Natural killer cell treated with Interleukin-12 subunit alpha and Interleukin-12 subunit beta and Interleukin-15 and Interleukin-18, amount 100 ng/mL, for 72 hours (primary cell): ENCODE results near the gene SCP2. TPM values are rescaled to one million over a fixed set of nuclear protein-coding genes. Genes with fewer than 3 reads are reported as not detected.

Experiments used
- ATAC-seq, 2 donors: fragments of 150-1000 bp; cut with Tn5 transposase in 1 of 2; sonication (Bioruptor Pico), chemical (Tn5 transposase) in 1 of 2; 2 replicates each; pipeline ENCODE4 v1.10.0; 2021
- DNase-seq: peaks from one replicate; pipeline ENCODE4 v3.0.0; 2022; ENCODE audit warnings: low spot score
- H3K27ac Mint-ChIP-seq, 2 donors: 1 replicate in 1 of 2; 2 replicates in 1 of 2; pipeline ENCODE4 v1.8.0; 2022; ENCODE audit warnings: mixed read lengths in 2 of 2, mild to moderate bottlenecking in 1 of 2, moderate library complexity in 1 of 2
- H3K27me3 Mint-ChIP-seq, 2 donors: 1 replicate in 1 of 2; 2 replicates in 1 of 2; pipeline ENCODE4 v1.8.0; 2022; ENCODE audit warnings: mixed read lengths in 2 of 2
- H3K36me3 Mint-ChIP-seq: one replicate; pipeline ENCODE4 v1.8.0; 2022; ENCODE audit warnings: mixed read lengths
- H3K4me1 Mint-ChIP-seq, 2 donors: 1 replicate in 1 of 2; 2 replicates in 1 of 2; pipeline ENCODE4 v1.8.0; 2022; ENCODE audit warnings: low read depth in 2 of 2, mixed read lengths in 2 of 2, mild to moderate bottlenecking in 1 of 2
- H3K4me3 Mint-ChIP-seq: one replicate; pipeline ENCODE4 v1.8.0; 2022; ENCODE audit warnings: mixed read lengths
- H3K9me3 Mint-ChIP-seq: 2 replicates; pipeline ENCODE4 v1.8.0; 2022; ENCODE audit warnings: mixed read lengths
- total RNA-seq, 2 donors: library from RNA; stranded (reverse); gene quantifications; one replicate each; pipeline ENCODE4 v1.2.3, GENCODE V29; 2022

Gene SCP2
- total RNA-seq, 2 donors from 2014 or later: 75.1 to 86.8 TPM

GRCh38 chr1:53047737-53048736 is 121.0 kb downstream of the SCP2 start:
- ATAC-seq (peak in 1 of 2 donors; percentile 54), DNase-seq (no peak)
- Mint-ChIP-seq H3K27ac (peak overlapping the region in 1 of 2 donors; percentile 32), H3K36me3 (peaks cover 5% of the 10 kb centered on the region), H3K27me3 (no peaks in the 10 kb centered on the region), H3K4me1 (peaks cover 9 to 10% of the 10 kb centered on the region in 2 donors), H3K4me3 (no peak overlapping the region), H3K9me3 (no peaks in the 10 kb centered on the region)

DNA sequence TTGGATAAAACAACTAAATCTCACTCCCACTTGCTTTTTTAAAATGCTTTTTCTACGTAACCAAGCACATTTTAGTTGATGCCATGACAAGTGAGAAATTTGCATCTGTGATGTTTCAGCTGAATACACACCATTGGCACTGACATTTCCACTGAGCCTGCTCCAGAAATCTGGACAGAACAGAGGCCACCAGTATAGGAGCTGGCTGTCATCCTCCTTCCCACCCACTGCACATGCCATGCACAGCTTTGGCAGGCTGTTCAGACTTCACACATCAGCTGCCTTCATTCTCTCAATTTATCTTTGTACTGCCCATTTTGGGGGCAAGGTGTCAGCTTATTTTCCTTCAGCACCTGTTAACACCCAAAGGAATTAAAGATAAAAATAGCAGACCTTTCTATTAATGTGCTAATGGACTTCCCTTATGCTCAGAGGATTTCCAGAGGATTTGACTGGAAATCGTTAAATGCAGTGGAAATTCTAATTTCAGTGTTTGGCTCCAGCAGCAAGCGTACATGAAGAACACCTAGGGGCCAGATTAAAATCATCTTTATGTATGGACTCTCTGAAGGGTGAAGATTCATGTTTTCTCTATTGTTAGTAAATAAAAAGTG is 122.0 kb downstream of the SCP2 start:
- peaks cover 5% of the 10 kb centered on the region for H3K36me3 Mint-ChIP-seq
- no peak overlapping the region for H3K27ac Mint-ChIP-seq
- H3K4me1 Mint-ChIP-seq: peaks cover 9 to 10% of the 10 kb centered on the region in 2 donors
- DNase-seq (no peak), ATAC-seq (no peak)
- no peaks in the 10 kb centered on the region for H3K9me3 Mint-ChIP-seq
- H3K4me3 Mint-ChIP-seq: no peak overlapping the region
- H3K27me3 Mint-ChIP-seq: no peaks in the 10 kb centered on the region

DNA sequence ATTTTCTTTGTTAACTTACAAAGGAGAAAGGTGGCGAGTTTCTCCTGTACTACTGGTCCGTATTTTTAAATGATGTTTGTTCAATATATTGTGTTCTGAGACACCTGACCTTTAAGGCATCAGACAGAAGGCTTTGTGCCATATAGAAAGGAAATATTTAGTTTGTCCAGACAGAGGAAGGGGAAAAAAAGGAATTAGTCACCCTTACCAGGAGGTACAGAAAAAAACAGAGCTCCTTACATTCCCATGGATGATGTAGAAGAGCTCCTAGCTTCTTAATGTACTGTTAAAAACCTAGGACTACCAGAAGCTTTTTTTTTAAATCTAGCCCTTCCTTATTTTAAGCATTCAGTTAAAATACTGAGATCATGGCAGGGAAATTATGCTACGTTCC is 122.5 kb downstream of the SCP2 start:
- DNase-seq (no peak), ATAC-seq (no peak)
- no peak overlapping the region for H3K4me3 Mint-ChIP-seq
- peaks cover 9 to 10% of the 10 kb centered on the region in 2 donors for H3K4me1 Mint-ChIP-seq
- peaks cover 5% of the 10 kb centered on the region for H3K36me3 Mint-ChIP-seq
- no peak overlapping the region for H3K27ac Mint-ChIP-seq
- H3K9me3 Mint-ChIP-seq: no peaks in the 10 kb centered on the region
- no peaks in the 10 kb centered on the region for H3K27me3 Mint-ChIP-seq

DNA sequence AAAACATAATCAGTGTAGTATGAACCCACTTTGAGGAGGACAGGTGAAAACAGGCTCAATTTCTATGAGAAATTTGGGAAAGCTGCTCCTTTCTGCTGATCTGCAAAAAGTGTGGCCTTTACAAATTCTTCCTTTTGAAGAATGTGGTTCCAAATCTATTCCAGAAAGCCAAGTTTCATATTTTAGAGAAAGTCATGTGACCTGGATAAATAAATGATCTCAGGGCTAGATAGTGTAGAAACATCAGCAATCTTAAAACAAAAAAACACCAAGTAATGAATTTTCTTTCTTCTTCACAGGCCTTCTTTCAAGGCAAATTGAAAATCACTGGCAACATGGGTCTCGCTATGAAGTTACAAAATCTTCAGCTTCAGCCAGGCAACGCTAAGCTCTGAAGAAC is 123.2 kb downstream of the SCP2 start:
- no peak overlapping the region for H3K27ac Mint-ChIP-seq
- H3K36me3 Mint-ChIP-seq: peaks cover 5% of the 10 kb centered on the region
- ATAC-seq: no peak
- no peak for DNase-seq
- H3K4me1 Mint-ChIP-seq: peaks cover 9 to 10% of the 10 kb centered on the region in 2 donors
- no peaks in the 10 kb centered on the region for H3K27me3 Mint-ChIP-seq
- no peak overlapping the region for H3K4me3 Mint-ChIP-seq
- H3K9me3 Mint-ChIP-seq: no peaks in the 10 kb centered on the region

GRCh38 chr1:53051676-53052075 is 124.6 kb downstream of the SCP2 start:
- Mint-ChIP-seq H3K9me3 (no peaks in the 10 kb centered on the region), H3K27me3 (no peaks in the 10 kb centered on the region), H3K4me1 (peaks cover 9 to 10% of the 10 kb centered on the region in 2 donors), H3K27ac (no peak overlapping the region), H3K4me3 (no peak overlapping the region), H3K36me3 (peaks cover 5% of the 10 kb centered on the region)
- no peak for ATAC-seq
- no peak for DNase-seq

GRCh38 chr1:53057127-53057526 is 130.1 kb downstream of the SCP2 start:
- peaks cover 0 to 2% of the 10 kb centered on the region in 2 donors for H3K27me3 Mint-ChIP-seq
- no peak overlapping the region for H3K27ac Mint-ChIP-seq
- no peak overlapping the region for H3K4me3 Mint-ChIP-seq
- peaks cover 0 to 5% of the 10 kb centered on the region in 2 donors for H3K4me1 Mint-ChIP-seq
- no peak for ATAC-seq
- H3K9me3 Mint-ChIP-seq: no peaks in the 10 kb centered on the region
- no peaks in the 10 kb centered on the region for H3K36me3 Mint-ChIP-seq
- no peak for DNase-seq

DNA sequence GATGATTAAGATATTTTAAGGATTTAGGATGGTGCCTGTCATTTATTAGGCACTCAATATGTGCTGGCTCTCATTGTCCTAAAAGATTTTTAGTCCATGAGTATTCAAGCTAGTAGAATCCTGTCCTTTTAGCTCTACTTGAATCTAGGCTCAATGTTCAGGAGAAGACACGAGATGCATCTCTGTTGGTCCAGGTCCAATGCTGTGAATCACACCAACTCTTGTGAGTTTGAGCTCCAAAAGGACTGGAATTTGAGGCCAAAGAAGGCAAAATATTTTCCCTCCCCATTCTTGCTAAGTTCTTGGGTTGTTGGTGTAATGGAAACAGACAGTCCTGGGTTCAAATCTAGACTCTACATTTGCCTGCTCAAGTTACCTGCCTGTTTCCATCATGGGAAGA is 133.5 kb downstream of the SCP2 start:
- no peaks in the 10 kb centered on the region for H3K9me3 Mint-ChIP-seq
- peaks cover 0 to 10% of the 10 kb centered on the region in 2 donors for H3K27me3 Mint-ChIP-seq
- no peak for ATAC-seq
- H3K27ac Mint-ChIP-seq: no peak overlapping the region
- H3K4me1 Mint-ChIP-seq: no peaks in the 10 kb centered on the region
- no peak for DNase-seq
- no peaks in the 10 kb centered on the region for H3K36me3 Mint-ChIP-seq
- no peak overlapping the region for H3K4me3 Mint-ChIP-seq

DNA sequence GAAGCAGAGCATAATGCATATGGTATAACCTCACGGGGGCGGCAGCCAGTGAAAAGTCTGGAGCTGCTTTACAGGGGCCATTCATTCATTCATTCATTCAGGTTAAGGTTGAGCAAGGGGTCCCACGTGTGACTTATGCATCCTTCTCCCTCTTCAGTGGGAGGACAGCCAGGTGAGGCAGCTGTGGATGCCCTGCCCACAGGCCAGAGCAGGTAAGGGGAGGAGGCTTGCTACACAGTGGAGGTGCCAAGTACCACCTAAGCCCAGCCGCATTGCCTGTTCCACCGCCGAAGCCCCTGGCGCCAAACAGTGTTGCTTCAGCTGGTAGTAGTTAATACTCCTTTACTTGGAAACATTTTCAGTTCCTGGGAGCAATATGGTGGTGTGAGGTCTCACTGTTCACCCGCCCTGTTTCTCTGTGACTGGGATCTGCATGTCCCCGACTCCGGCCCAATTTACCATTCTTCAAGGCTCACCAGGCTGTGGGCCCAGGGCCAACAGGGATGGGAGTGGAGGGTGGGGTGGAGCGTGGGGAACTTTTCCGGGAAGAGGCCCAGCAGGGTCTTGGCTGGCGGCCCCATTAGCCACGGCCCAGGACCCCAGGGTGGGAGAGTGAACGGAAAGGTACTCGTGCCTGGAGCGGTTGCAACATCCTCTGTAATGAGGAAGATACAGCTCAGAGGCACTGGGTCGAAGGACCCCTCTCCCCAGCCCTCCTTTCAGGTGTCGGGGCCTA is 134.2 kb downstream of the SCP2 start:
- no peaks in the 10 kb centered on the region for H3K4me1 Mint-ChIP-seq
- peak overlapping the region; percentile 10 for H3K4me3 Mint-ChIP-seq
- DNase-seq (no peak), ATAC-seq (no peak)
- peaks cover 0 to 11% of the 10 kb centered on the region in 2 donors for H3K27me3 Mint-ChIP-seq
- no peaks in the 10 kb centered on the region for H3K36me3 Mint-ChIP-seq
- no peaks in the 10 kb centered on the region for H3K9me3 Mint-ChIP-seq
- H3K27ac Mint-ChIP-seq: no peak overlapping the region

DNA sequence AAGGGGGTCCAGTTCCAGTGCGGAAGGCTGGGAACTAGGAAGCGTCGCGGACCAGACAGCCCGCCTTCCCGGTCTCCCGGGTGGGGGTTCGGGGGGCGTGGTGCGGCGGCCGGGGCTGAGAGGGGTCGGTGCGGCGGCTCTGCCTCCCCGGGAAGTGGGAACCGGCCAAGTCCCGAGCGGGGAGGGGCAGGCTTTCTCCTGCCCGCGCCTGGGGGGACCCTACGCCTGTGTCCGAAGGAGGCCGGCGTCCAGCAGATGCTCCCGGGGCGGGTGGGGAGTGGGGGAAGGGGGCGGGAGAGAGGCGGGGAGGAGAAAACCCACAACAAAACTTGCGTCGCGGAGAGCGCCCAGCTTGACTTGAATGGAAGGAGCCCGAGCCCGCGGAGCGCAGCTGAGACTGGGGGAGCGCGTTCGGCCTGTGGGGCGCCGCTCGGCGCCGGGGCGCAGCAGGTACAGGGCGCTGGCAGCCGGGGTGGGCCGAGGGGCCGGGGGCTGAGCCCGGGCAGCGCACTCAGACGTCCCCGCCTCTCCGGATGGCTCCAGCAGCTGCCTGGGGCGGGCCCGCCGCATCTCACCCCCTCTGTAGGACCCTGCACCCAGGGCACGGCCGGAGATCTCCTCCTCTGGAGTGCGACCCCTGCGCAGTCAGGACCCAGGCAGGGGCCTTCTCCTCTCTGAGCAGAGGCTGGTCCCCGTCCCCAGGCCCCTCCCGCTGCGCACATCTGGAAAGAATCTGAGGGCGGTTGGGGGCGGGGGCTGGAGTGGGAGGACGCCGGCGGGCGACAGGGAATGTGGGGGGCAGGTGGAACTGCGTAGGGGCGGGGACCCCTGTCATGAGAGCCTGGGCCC is 135.0 kb downstream of the SCP2 start, which contains the start of gene PODN:
TSS of gene PODN (plus strand) at position 355 of the 849 bp plus-strand sequence. CDS start 7,643 bp downstream, outside the sequence.
- H3K4me3 Mint-ChIP-seq: peak within 1 kb of the TSS; percentile 51
- peaks cover 0 to 11% of the 10 kb centered on the region in 2 donors for H3K27me3 Mint-ChIP-seq

GRCh38 chr1:53062708-53063591 is 135.9 kb downstream of the SCP2 start:
- Mint-ChIP-seq H3K27ac (no peak overlapping the region), H3K27me3 (peaks cover 0 to 11% of the 10 kb centered on the region in 2 donors), H3K36me3 (no peaks in the 10 kb centered on the region), H3K9me3 (no peaks in the 10 kb centered on the region), H3K4me3 (peak overlapping the region; percentile 51), H3K4me1 (no peaks in the 10 kb centered on the region)
- ATAC-seq: no peak
- no peak for DNase-seq

More for the DNA sequence above, 135.0 kb downstream of the SCP2 start, which contains the start of gene PODN:
- no peaks in the 10 kb centered on the region for H3K36me3 Mint-ChIP-seq
- DNase-seq (no peak), ATAC-seq (peak; percentile 37 to 55)
- H3K9me3 Mint-ChIP-seq: no peaks in the 10 kb centered on the region
- no peak within 1 kb of the TSS for H3K27ac Mint-ChIP-seq
- H3K4me1 Mint-ChIP-seq: no peaks in the 10 kb centered on the region

DNA sequence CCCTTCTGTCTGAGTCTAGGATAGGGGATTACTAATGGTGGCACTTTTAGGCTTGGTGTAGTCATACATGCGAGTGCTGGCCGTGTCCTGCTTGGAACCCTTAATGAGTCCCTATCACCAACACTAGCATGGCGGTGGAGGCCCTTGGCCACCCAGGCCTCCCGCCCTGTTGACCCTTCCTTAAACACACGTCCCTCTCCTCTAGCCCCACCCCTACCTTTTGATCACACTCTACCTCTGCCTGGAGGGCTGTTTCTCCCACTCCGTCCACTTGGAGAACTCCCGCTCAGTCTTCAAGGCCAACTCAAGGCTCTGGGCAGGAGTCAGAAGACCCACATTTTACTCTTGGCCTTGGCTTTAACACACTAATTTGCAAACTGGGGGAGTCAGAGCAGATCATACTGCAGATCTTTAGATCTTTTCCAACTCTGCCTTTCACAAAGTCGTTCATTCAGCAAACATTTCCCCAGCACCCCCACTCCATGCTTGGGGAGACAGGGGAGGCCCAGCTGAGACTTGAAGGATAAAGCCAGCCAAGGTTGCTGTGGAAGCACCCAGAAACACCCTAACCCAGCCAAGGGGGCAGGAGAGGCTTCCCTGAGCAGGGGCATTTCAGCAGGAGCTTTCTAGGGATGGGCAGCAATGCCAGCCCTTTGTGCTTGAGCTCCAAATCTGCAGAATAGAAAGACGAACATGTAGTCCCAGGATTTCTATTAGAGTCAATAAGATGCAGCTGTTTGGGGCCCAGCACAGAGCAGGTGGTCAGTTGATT is 136.9 kb downstream of the SCP2 start:
- no peaks in the 10 kb centered on the region for H3K36me3 Mint-ChIP-seq
- no peaks in the 10 kb centered on the region for H3K9me3 Mint-ChIP-seq
- peak overlapping the region; percentile 51 for H3K4me3 Mint-ChIP-seq
- peaks cover 0 to 11% of the 10 kb centered on the region in 2 donors for H3K27me3 Mint-ChIP-seq
- DNase-seq: no peak
- no peak overlapping the region for H3K27ac Mint-ChIP-seq
- H3K4me1 Mint-ChIP-seq: no peaks in the 10 kb centered on the region
- no peak for ATAC-seq
